Measurements from ENCODE around the gene IKZF4.
"Not testable (repeated sequence)": the region's sequence is repeated elsewhere in the genome, so short reads cannot be mapped to it uniquely, and the experiment has no call there.

Gene IKZF4

DNA sequence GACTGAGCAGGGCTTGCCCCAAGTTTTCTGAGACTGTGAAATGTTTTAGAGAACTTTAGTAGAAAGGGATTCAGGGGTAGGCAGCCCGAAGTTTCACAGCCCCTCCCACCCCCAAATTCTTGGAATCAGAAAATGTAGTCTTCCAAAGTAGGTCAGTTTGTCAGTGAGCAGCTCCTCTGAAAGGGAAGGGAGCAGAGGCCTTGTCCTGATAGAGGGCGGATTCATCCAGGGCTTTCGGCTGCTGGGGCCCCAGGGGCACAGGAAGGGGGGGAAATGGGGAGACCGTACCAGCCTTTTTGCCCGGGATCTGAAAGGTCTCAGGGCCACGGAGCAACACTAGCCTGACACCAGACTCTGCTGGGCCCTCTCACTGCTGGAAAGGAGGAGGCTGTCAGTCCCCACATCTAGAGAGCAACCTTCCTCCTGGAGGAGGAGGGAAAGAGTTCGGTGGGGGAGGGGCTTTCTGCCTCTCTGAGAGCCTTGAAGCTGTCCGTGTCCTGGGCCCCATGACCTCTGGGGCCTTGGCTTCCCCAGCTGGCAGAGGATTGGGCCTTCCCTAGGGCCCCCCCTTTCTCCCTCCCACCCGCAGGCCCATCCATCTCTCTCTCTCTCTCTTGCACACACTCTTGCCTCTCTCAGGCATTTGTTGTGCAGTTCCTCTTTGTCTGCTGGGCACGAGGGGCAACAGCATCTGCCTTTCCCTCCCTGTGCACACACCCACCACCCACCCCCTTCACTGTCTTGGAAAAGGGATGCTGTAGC is at the start of gene IKZF4:
Gene IKZF4, plus strand, starts transcription at position 621 of the 762 bp plus-strand sequence. CDS start 451 bp downstream, outside the sequence.
- DNase-seq = no peak

DNA sequence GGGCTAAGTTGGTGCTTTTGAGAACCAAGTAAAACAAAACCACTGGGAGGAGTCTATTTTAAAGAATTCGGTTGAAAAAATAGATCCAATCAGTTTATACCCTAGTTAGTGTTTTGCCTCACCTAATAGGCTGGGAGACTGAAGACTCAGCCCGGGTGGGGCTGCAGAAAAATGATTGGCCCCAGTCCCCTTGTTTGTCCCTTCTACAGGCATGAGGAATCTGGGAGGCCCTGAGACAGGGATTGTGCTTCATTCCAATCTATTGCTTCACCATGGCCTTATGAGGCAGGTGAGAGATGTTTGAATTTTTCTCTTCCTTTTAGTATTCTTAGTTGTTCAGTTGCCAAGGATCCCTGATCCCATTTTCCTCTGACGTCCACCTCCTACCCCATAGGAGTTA is 48.8 kb upstream of the IKZF4 start:
- DNase-seq = no peak

- DNase-seq = no peak
These were observed 48.4 kb upstream of the IKZF4 start for GRCh38 chr12:55972456-55972855.

GRCh38 chr12:55972911-55973598 is 47.8 kb upstream of the IKZF4 start:
- no peak for DNase-seq

GRCh38 chr12:55973599-55974307 is 47.1 kb upstream of the IKZF4 start, which contains the start of gene RAB5B:
Gene RAB5B, plus strand, starts transcription at chr12:55974078. Its CDS starts 12,883 bp downstream, at chr12:55986961.
- peak; percentile 86 to 95 (median 91) for DNase-seq

DNA sequence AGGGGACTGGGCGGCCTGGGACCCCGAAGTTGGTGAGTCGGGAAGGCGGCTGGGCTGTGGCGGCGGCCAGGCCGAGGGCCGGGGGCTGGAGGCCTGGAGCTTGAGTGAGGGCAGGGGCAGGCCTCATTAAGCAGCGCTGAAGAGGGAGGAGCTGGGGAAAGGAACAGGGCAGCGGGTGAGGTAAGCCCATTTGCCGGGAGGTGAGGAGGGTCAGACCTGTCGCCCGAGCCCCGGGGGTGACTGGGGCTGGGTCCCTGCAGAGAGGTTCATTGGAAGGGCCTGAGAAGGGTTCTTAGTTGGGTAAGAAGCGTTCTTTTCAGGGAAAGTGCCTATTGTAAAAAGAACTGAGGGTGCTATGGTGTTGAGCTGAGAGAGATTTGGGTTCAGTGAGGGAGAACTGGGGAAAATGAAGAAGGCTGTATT is 46.5 kb upstream of the IKZF4 start:
- peak in 2 of 4 experiments; percentile 43 to 50 for DNase-seq

DNA sequence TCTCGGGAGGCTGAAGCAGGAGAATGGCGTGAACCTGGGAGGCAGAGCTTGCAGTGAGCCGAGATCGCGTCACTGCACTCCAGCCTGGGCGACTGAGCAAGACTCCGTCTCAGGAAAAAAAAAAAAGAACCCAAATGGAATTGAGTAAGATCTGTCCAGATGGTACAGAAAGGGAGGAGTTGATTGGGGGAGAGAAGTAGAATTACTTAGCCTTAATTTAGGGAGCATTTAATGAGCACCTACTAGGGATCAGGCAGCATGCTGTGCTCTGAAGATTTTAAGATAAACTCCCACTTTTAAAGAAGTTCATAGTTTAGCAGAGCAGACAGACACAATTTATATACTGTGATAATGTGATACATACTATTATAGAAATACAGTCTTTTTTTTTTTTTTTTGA is 42.5 kb upstream of the IKZF4 start:
- no peak for DNase-seq

DNA sequence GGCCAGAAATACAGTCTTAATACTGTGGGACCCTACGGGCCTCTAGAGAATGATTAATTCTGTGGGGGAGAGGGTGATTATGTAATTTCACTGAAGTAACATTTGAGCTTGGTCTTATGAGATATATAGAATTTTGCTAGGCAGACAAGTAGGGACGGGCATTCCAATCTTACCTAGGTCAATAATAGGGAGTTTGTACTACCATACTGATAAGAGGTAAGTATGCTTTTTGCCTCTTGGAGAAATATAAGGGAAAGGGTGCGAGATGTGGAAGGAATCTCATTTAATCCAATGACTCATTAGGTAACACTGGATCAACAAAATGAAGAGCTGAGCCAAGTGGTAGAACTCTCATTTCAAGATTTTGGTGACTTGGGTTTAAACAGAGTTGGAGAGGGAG is 41.8 kb upstream of the IKZF4 start:
- DNase-seq = no peak

- DNase-seq = not testable (repeated sequence)
These were observed 39.0 kb upstream of the IKZF4 start for GRCh38 chr12:55981882-55982281.

DNA sequence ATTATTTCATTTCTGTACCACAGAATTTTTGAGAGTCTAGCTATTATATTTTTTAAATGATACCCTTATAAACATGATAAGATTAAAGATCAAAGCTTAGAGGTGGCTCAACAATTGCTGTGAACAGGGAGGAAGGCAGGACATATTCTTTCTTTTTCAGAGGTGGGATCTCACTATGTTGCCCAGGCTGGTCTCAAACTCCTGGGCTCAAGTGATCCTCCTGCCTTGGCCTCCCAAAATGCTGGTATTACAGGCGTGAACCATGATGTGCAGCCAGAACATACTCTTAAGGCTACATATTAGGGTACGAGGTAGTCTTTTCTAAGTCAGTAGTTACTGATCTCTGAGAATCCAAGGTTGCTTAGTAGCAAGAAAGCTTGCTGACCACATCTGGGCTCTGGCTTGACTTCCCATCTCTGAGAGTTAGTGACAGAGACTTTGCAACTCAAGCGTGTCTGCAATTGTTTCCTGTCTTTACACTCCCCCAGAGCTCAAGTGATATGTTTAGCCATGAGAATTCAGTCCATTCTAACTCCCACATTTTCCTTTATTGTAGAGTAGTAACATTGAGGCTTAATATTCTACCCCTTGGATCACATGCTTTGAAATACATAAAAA is 38.4 kb upstream of the IKZF4 start:
- DNase-seq = no peak

- DNase-seq = no peak
These were observed 37.5 kb upstream of the IKZF4 start for GRCh38 chr12:55983232-55983842.

DNA sequence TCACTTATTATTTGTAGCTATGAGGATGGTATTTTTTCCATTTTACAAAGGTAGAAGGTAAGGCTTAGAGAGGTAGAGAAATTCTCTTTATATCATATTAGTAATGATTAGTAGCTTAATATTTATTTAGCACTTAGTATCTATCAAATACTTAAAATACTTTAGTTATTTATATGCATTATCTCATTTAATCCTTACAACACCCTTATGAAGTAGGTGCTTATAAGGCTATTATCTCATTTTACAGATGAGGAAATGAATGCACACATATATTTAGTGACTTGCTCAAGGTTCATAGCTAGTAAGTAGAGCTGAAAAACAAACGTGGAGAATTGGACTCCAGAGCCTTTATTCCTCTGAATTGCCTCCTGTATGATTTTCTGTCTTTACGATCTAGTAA is 36.0 kb upstream of the IKZF4 start:
- no peak for DNase-seq

- DNase-seq = no peak
These were observed 35.5 kb upstream of the IKZF4 start for GRCh38 chr12:55985341-55985740.

GRCh38 chr12:55985976-55986375 is 34.9 kb upstream of the IKZF4 start:
- DNase-seq = not testable (repeated sequence)

DNA sequence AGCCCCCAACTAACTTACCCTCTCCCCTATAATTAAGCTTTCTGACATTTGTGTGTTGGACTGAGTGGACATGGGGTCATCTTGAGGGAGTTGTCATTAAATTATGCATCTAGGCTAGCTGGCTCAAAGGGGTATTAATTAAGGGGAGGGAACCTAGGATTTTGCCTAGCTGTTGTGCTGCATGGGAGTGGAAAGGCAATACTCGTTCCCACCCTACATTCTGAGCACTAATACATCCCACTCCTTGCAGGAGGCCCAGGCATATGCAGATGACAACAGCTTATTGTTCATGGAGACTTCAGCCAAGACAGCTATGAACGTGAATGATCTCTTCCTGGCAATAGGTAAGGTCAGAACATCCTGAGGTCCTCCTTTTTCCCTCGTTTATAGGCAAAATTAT is 29.7 kb upstream of the IKZF4 start:
- DNase-seq = no peak

GRCh38 chr12:55993230-55993853 is 27.5 kb upstream of the IKZF4 start:
- no peak for DNase-seq

GRCh38 chr12:55995366-55995765 is 25.5 kb upstream of the IKZF4 start:
- DNase-seq = no peak

DNA sequence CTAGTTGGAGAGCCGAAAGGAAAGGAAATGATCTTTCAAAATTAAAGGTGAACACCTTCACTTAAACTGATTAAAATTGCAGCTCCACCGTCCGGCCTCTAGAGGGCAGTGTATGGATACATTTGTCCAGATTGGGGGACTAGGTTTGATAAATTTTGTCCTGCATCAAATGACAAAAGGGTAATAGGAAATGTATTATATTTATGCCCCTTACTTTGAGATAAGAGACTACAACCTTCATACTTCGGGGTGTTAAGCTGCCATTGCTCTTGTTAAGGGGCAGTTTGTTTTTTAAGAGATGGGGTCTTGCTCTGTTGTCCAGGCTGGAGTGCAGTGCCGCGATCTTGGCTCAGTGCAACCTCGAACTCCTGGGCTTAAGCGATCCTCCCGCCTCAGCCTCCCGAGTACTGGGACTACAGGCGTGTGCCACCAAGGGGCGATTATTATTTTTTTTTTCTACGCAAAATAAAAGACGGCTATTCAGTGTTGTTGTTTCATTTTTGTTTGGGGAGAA is 24.6 kb upstream of the IKZF4 start:
- peak in 2 of 4 experiments; percentile 30 to 40 for DNase-seq

DNA sequence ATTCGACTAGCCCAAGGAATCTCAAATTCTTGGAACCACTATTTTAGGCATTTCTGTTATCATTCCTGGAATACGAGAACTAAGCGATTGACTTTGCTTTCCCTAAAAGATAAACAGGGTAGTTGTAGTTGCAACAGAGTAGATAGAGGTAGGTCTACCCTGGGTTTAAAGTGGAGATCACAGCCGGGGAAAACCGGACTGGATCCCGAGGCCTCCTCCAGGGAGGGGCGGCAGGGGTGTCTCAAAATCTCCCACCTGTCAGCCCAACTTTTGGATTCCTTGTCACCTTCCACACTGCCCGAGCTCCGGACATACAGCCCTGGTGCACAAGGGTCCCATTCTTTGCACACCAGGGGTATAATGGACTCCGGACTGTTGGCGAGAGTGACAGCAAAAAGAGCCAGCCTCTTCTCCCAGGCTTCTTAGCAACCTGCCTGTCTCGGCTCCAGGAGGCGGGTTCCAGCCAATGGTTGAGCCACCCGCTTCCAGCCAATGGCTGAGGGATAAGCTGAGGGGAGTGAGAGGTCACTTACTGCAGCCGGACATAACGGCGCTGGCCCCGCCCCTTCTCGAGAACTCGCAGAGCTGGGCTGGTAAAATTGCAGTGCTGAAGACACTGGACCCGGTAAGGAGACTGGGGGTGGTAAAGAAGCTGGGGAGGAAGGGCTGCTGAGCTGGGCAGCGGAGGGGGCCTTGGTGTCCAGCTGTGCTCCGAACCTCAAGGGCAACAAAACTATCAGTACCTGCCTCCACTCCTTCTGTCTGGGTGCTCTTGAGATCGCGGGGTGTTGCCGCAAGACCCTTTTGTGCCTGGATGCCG is 23.9 kb upstream of the IKZF4 start, which contains the start of gene SUOX:
Gene SUOX, plus strand, starts transcription at position 562 of the 820 bp plus-strand sequence. CDS start 4,946 bp downstream, outside the sequence.
- peak in 1 of 4 experiments; percentile 7 for DNase-seq

DNA sequence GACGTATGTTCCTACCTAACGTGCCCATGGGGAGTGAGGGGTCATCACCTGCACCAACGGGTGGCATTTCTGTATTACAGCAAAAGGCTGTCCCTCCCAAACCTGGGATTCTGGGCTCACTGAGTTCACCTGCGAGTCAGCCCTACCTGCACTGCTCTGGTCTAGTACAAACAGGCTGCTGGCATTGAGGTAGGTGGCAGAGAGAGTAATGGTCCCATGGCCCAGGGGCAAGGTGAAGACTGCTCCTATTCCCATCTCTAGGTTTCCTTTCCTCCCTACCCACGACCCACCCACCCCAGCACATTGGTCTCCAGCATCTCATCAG is 23.3 kb upstream of the IKZF4 start:
- no peak for DNase-seq

- not testable (repeated sequence) for DNase-seq
These were observed 21.3 kb upstream of the IKZF4 start for GRCh38 chr12:55999522-55999921.
